HG03196 (cell line): ENCODE measurements around the gene RETREG1.
A peak's percentile ranks its signal among the peaks of the same experiment; 100 is the strongest.
"Not testable (repeated sequence)": the region's sequence is repeated elsewhere in the genome, so short reads cannot be mapped to it uniquely, and the experiment has no call there.

Source experiments
- ATAC-seq: cut with Tn5 transposase; IDR thresholded peaks from one replicate; pipeline ENCODE4 v1.9.1; 2021; ENCODE audit not compliant: unreplicated experiment

The RETREG1 gene

GRCh38 chr5:16461026-16461425, 155.8 kb downstream of the RETREG1 start:
- no peak for ATAC-seq

- ATAC-seq = no peak
Measured at GRCh38 chr5:16459451-16459850, 157.3 kb downstream of the RETREG1 start.

GRCh38 chr5:16457853-16458252, 158.9 kb downstream of the RETREG1 start:
- ATAC-seq = no peak

GRCh38 chr5:16457451-16457850, 159.3 kb downstream of the RETREG1 start:
- ATAC-seq = no peak

- ATAC-seq = peak; percentile 48
Measured at GRCh38 chr5:16456103-16456832, 160.5 kb downstream of the RETREG1 start.

GRCh38 chr5:16455668-16456067, 161.1 kb downstream of the RETREG1 start:
- ATAC-seq = no peak

- no peak for ATAC-seq
Measured at GRCh38 chr5:16454686-16455085, 162.1 kb downstream of the RETREG1 start.

- ATAC-seq = no peak
Measured at GRCh38 chr5:16453609-16454008, 163.2 kb downstream of the RETREG1 start.

GRCh38 chr5:16450163-16450562, 166.6 kb downstream of the RETREG1 start:
- ATAC-seq = no peak

GRCh38 chr5:16446993-16447392, 169.8 kb downstream of the RETREG1 start:
- no peak for ATAC-seq

- ATAC-seq = no peak
Measured at GRCh38 chr5:16437977-16438376, 178.8 kb downstream of the RETREG1 start.

- ATAC-seq = not testable (repeated sequence)
Measured at GRCh38 chr5:16436065-16436682, 180.6 kb downstream of the RETREG1 start.

GRCh38 chr5:16431490-16431889, 185.3 kb downstream of the RETREG1 start:
- ATAC-seq = no peak

- ATAC-seq = no peak
Measured at GRCh38 chr5:16430349-16431089, 186.3 kb downstream of the RETREG1 start.

GRCh38 chr5:16428359-16428758, 188.4 kb downstream of the RETREG1 start:
- ATAC-seq = no peak

- ATAC-seq = no peak
Measured at GRCh38 chr5:16427587-16427986, 189.2 kb downstream of the RETREG1 start.
